ENCODE measurements around the gene AKAIN1. TPM values are rescaled to one million over a fixed set of nuclear protein-coding genes. Genes with fewer than 3 reads are reported as not detected.

The AKAIN1 gene
- total and polyA plus RNA-seq, 10 of the 15 experiments (the other 5 are each of a cell fraction or from before 2014, with no cell fraction given): not detected

- no peak overlapping the region for H3K27ac ChIP-seq (ENCODE audit: control insufficient read depth, insufficient read depth)
- SMC1A ChIA-PET (ENCODE audit: uncharacterized antibody, unreplicated experiment): interaction anchor here (1.4 kb wide), 1 partner anchor 199 kb away, joined by 3 read pairs; no protein-coding TSS in a partner anchor
- no peaks in the 10 kb centered on the region for H3K79me2 ChIP-seq (ENCODE audit: control insufficient read depth, insufficient read depth, low read length)
- no peaks in the 10 kb centered on the region for H3K4me1 ChIP-seq (ENCODE audit: control insufficient read depth, insufficient read depth, low read length)
- TF ChIP-seq NR2C2 (IDR thresholded peaks at IDR 0.05; ENCODE audit: borderline replicate concordance, control insufficient read depth, insufficient read length, low read depth) (no peak), ETV6 (conservative IDR thresholded peaks at IDR 0.05 in 1 of 2, IDR thresholded peaks at IDR 0.05 in 1 of 2; ENCODE audit: borderline replicate concordance in 1 of 2, low read depth in 1 of 2) (no peak), SREBF1 (IDR thresholded peaks at IDR 0.05; ENCODE audit: low read length) (no peak), JUND (IDR thresholded peaks at IDR 0.05; ENCODE audit: low read depth, low read length) (no peak), LARP7 (IDR thresholded peaks at IDR 0.05) (no peak), SUZ12 (IDR thresholded peaks at IDR 0.05; ENCODE audit: unreplicated experiment) (no peak), ZBTB11 (CRISPR knock-in tag; IDR thresholded peaks at IDR 0.05) (no peak), SREBF2 (IDR thresholded peaks at IDR 0.05; ENCODE audit: low read length) (no peak), KDM1A (IDR thresholded peaks at IDR 0.05; ENCODE audit: borderline replicate concordance) (no peak), ZNF274 (IDR thresholded peaks at IDR 0.05; ENCODE audit: insufficient read depth, insufficient read length) (no peak), USF1 (IDR thresholded peaks at IDR 0.05; ENCODE audit: borderline replicate concordance, extremely low read length, insufficient read depth, low read depth, low read length) (no peak), POLR2AphosphoS2 (IDR thresholded peaks at IDR 0.05; ENCODE audit: low read depth, low read length) (no peak), BRCA1 (IDR thresholded peaks at IDR 0.05; ENCODE audit: low read depth, low read length) (no peak), CHD1 (IDR thresholded peaks at IDR 0.05; ENCODE audit: low read depth, low read length) (no peak), YY1 (IDR thresholded peaks at IDR 0.05; ENCODE audit: low read depth, low read length) (no peak)
- TF ChIP-seq, protein P1, sequence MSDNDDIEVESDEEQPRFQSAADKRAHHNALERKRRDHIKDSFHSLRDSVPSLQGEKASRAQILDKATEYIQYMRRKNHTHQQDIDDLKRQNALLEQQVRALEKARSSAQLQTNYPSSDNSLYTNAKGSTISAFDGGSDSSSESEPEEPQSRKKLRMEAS (IDR thresholded peaks at IDR 0.05; ENCODE audit: low read depth, low read length): no peak
- no peak overlapping the region for H3K4me2 ChIP-seq (ENCODE audit: control insufficient read depth, insufficient read depth)
- in situ Hi-C loops (cut with MboI): no loop called here
- CTCF ChIA-PET: interaction anchor here (0.7 kb wide), 1 partner anchor 24 kb away, joined by 4 read pairs; no protein-coding TSS in a partner anchor
- no peaks in the 10 kb centered on the region; a peak in 1 of 4 replicates for H3K27me3 ChIP-seq (replicated peaks in 1 of 2; ENCODE audit: control insufficient read depth in 2 of 2, insufficient read depth in 2 of 2, low read length in 1 of 2)
- ATAC-seq (peak; percentile 46; the same call in 2 of the 3 replicates), DNase-seq (ENCODE audit: low read depth, low spot score) (no peak), FAIRE-seq (no peak)
- H4K20me1 ChIP-seq (ENCODE audit: control insufficient read depth, insufficient read depth): no peaks in the 10 kb centered on the region
- no peak overlapping the region for H3K9ac ChIP-seq (ENCODE audit: control insufficient read depth, insufficient read depth, low read length)
- no peaks in the 10 kb centered on the region for H3K9me3 ChIP-seq (replicated peaks; ENCODE audit: control insufficient read depth, insufficient read depth, low read length)
- POLR2A ChIA-PET: no interaction called here
- BruUV-seq (replicated peaks): no TSS peak
- intact Hi-C loops (cut with micrococcal nuclease; ENCODE audit: unreplicated experiment): no loop called here
- no peak overlapping the region for H2AFZ ChIP-seq (ENCODE audit: control insufficient read depth, low read depth, low read length)
- WGBS (ENCODE audit: insufficient coverage, insufficient replicate concordance, low lambda C conversion rate, missing lambda C conversion rate): 0% methylated on average over 2 of the region's 2 CpGs
- H3K36me3 ChIP-seq (ENCODE audit: control insufficient read depth in 2 of 2, insufficient read depth in 2 of 2, low read length in 1 of 2): no peaks in the 10 kb centered on the region
- RAD21 ChIA-PET (ENCODE audit: unreplicated experiment): no interaction called here
- no peak overlapping the region for H3K4me3 ChIP-seq
Measured at GRCh38 chr18:5103693-5104092, 93.4 kb downstream of the AKAIN1 start.

Data from GM12878 (cell line).